NCI-H1436 (cell line): ENCODE measurements around the gene GALNT16.
"Not testable (repeated sequence)": the region's sequence is repeated elsewhere in the genome, so short reads cannot be mapped to it uniquely, and the experiment has no call there.

Source experiments
- DNase-seq: peaks from one replicate; lab custom pipeline; 2025; lab: John Stamatoyannopoulos, UW

GALNT16 gene

GRCh38 chr14:69285661-69286255 lies 25.8 kb downstream of the GALNT16 start:
- no peak for DNase-seq

- DNase-seq: no peak
Measured at GRCh38 chr14:69287098-69288010, 27.4 kb downstream of the GALNT16 start.

GRCh38 chr14:69288011-69288771 lies 28.2 kb downstream of the GALNT16 start:
- no peak for DNase-seq

- no peak for DNase-seq
Measured at GRCh38 chr14:69288956-69289705, 29.2 kb downstream of the GALNT16 start.

- no peak for DNase-seq
Measured at GRCh38 chr14:69289811-69290520, 30.0 kb downstream of the GALNT16 start.

- not testable (repeated sequence) for DNase-seq
Measured at GRCh38 chr14:69290881-69291280, 30.9 kb downstream of the GALNT16 start.

GRCh38 chr14:69291396-69291795 lies 31.4 kb downstream of the GALNT16 start:
- no peak for DNase-seq

GRCh38 chr14:69291891-69292561 lies 32.1 kb downstream of the GALNT16 start:
- no peak for DNase-seq

GRCh38 chr14:69298131-69299071 lies 38.4 kb downstream of the GALNT16 start:
- peak; percentile 40 for DNase-seq

- DNase-seq: no peak
Measured at GRCh38 chr14:69299286-69300035, 39.5 kb downstream of the GALNT16 start.

- DNase-seq: no peak
Measured at GRCh38 chr14:69300601-69301221, 40.8 kb downstream of the GALNT16 start.

GRCh38 chr14:69303086-69303485 lies 43.1 kb downstream of the GALNT16 start:
- DNase-seq: no peak

GRCh38 chr14:69312608-69313007 lies 52.6 kb downstream of the GALNT16 start:
- no peak for DNase-seq

GRCh38 chr14:69313176-69313575 lies 53.2 kb downstream of the GALNT16 start:
- DNase-seq: no peak

GRCh38 chr14:69314327-69314726 lies 54.4 kb downstream of the GALNT16 start:
- no peak for DNase-seq

GRCh38 chr14:69315301-69315700 lies 55.3 kb downstream of the GALNT16 start:
- DNase-seq: no peak

- DNase-seq: no peak
Measured at GRCh38 chr14:69316449-69317101, 56.6 kb downstream of the GALNT16 start.
